Epidermal melanocyte (primary cell): ENCODE data around the gene SLC38A2.
"Not testable (repeated sequence)": the region's sequence is repeated elsewhere in the genome, so short reads cannot be mapped to it uniquely, and the experiment has no call there.

Experiments
- DNase-seq: peaks from one replicate; pipeline ENCODE4 v3.0.0; 2011; ENCODE audit warnings: low spot score; ENCODE audit not compliant: insufficient read length

The SLC38A2 gene

GRCh38 chr12:46372544-46373300 lies at the start of gene SLC38A2:
Gene SLC38A2 (minus strand): TSS chr12:46372773. CDS start chr12:46371293, 1,480 bp downstream.
- DNase-seq = peak; percentile 88

GRCh38 chr12:46419675-46420074 lies 47.1 kb upstream of the SLC38A2 start:
- DNase-seq = no peak

- no peak for DNase-seq
Observed at GRCh38 chr12:46415552-46415951, 43.0 kb upstream of the SLC38A2 start.

GRCh38 chr12:46414591-46415268 lies 42.2 kb upstream of the SLC38A2 start:
- no peak for DNase-seq

GRCh38 chr12:46413368-46413767 lies 40.8 kb upstream of the SLC38A2 start:
- DNase-seq = no peak

- DNase-seq = no peak
Observed at GRCh38 chr12:46412857-46413256, 40.3 kb upstream of the SLC38A2 start.

- DNase-seq = no peak
Observed at GRCh38 chr12:46410495-46410894, 37.9 kb upstream of the SLC38A2 start.

- DNase-seq = no peak
Observed at GRCh38 chr12:46409974-46410373, 37.4 kb upstream of the SLC38A2 start.

- DNase-seq = no peak
Observed at GRCh38 chr12:46409342-46409741, 36.8 kb upstream of the SLC38A2 start.

- DNase-seq = no peak
Observed at GRCh38 chr12:46408441-46408840, 35.9 kb upstream of the SLC38A2 start.

- DNase-seq = no peak
Observed at GRCh38 chr12:46407361-46407760, 34.8 kb upstream of the SLC38A2 start.

- no peak for DNase-seq
Observed at GRCh38 chr12:46406352-46407027, 33.9 kb upstream of the SLC38A2 start.

- DNase-seq = no peak
Observed at GRCh38 chr12:46404733-46405132, 32.2 kb upstream of the SLC38A2 start.

GRCh38 chr12:46404225-46404631 lies 31.7 kb upstream of the SLC38A2 start:
- no peak for DNase-seq

GRCh38 chr12:46403719-46404070 lies 31.1 kb upstream of the SLC38A2 start:
- no peak for DNase-seq

GRCh38 chr12:46402941-46403718 lies 30.6 kb upstream of the SLC38A2 start:
- DNase-seq = no peak

- DNase-seq = no peak
Observed at GRCh38 chr12:46402451-46402850, 29.9 kb upstream of the SLC38A2 start.

- DNase-seq = no peak
Observed at GRCh38 chr12:46401662-46402061, 29.1 kb upstream of the SLC38A2 start.

- no peak for DNase-seq
Observed at GRCh38 chr12:46400406-46400805, 27.8 kb upstream of the SLC38A2 start.

GRCh38 chr12:46399461-46400248 lies 27.1 kb upstream of the SLC38A2 start:
- DNase-seq = not testable (repeated sequence)

GRCh38 chr12:46396826-46397225 lies 24.3 kb upstream of the SLC38A2 start:
- no peak for DNase-seq
